Right lobe of liver (tissue), 6 donors: ENCODE data around the gene CEMIP2. TPM values are rescaled to one million over a fixed set of nuclear protein-coding genes. Genes with fewer than 3 reads are reported as not detected.

Experiments used
- ATAC-seq, 4 donors: fragments of 200-7000 bp; cut with Tn5 transposase; one replicate each; pipeline ENCODE4 v1.9.1; 2020; ENCODE audit warnings: mild to moderate bottlenecking in 4 of 4, moderate library complexity in 4 of 4
- DNase-seq, 3 donors: peaks; one replicate each; pipeline ENCODE4 v3.0.0-alpha.2; 2020
- H3K27ac ChIP-seq, 3 donors: fragments of 200-600 bp; one replicate each; pipeline ENCODE4 v1.8.0; 2022
- H3K27me3 ChIP-seq, 2 donors: fragments of 200-600 bp; one replicate each; pipeline ENCODE4 v1.8.0; 2022
- H3K36me3 ChIP-seq, 4 donors: fragments of 200-600 bp; sonication (generic) in 1 of 4; one replicate each; pipeline versions ENCODE4 v1.5.1 to v1.8.0; 2017 to 2022; ENCODE audit warnings: control low read depth in 1 of 4
- H3K4me1 ChIP-seq, 4 donors: fragments of 200-600 bp; sonication (generic) in 1 of 4; one replicate each; pipeline versions ENCODE4 v1.5.1 to v1.8.0; 2017 to 2022; ENCODE audit warnings: control low read depth in 1 of 4
- H3K4me3 ChIP-seq, 3 donors: fragments of 200-600 bp; one replicate each; pipeline ENCODE4 v1.8.0; 2022
- H3K9me3 ChIP-seq, 4 donors: fragments of 200-600 bp; sonication (generic) in 1 of 4; one replicate each; pipeline versions ENCODE4 v1.5.1 to v1.8.0; 2017 to 2022; ENCODE audit warnings: control low read depth in 1 of 4
- CTCF ChIP-seq, 4 donors: fragments of 200-600 bp in 3 of 4; fragments of 450-650 bp in 1 of 4; IDR thresholded peaks; one replicate each; pipeline versions ENCODE4 v1.5.1 to v1.8.0; 2016 to 2022; ENCODE audit warnings: antibody characterized with exemption in 4 of 4, mild to moderate bottlenecking in 2 of 4
- POLR2A ChIP-seq: fragments of 450-650 bp; IDR thresholded peaks from one replicate; pipeline ENCODE4 v1.6.1; 2017; ENCODE audit warnings: antibody characterized with exemption, mild to moderate bottlenecking
- WGBS: methylation state at CpG from one replicate; pipeline ENCODE4 v1.1.6; 2018; ENCODE audit warnings: low coverage, low lambda C conversion rate; ENCODE audit not compliant: insufficient coverage; ENCODE audit errors: missing lambda C conversion rate; 5-methylcytosine and 5-hydroxymethylcytosine counted together
- intact Hi-C, 2 donors: fragments of 100-400 bp; cut with DNase I; formaldehyde crosslinking; loops; one replicate each; pipeline versions ENCODE4 v1.11.2 to v1.14.1; 2022
- total RNA-seq, 6 experiments: library from RNA; depleted of rRNA in 2 of 6; stranded (reverse); fragments of >200 nt in 2 of 6; fragmentation: NEBNext Ultra II Directional in 3 of 6; extraction: Animal tissue kit (Norgen Biotek cat#: 25700) in 3 of 6; gene quantifications; one replicate each; pipeline versions ENCODE4 v1.1.0 to v1.2.4, GENCODE V29; 2016 to 2023
- donor health status: DM: no; HTN: yes; CAD: no.
- donor health status: DM: no; HTN: no; CAD: no.
- donor health status: DM: no; HTN: no; CAD: no.
- donor health status: DM: no; HTN: yes; CAD: no.
- donor health status: DM: no; HTN: yes; CAD: no.

The CEMIP2 gene
- total RNA-seq, 6 experiments from 2014 or later: 40.9 to 92.8 (median 56.5) TPM

GRCh38 chr9:71767163-71767775 is 1.0 kb downstream of the CEMIP2 start:
- WGBS: 9% methylated on average over 6 of the region's 7 CpGs
- no peak for ATAC-seq
- H3K4me3 ChIP-seq: peak overlapping the region; percentile 69 to 91 (median 89)
- no peaks in the 10 kb centered on the region for H3K27me3 ChIP-seq
- TF ChIP-seq POLR2A (peak; percentile 5), CTCF (IDR thresholded peaks at IDR 0.05) (no peak)
- no peak for DNase-seq
- intact Hi-C loops: loop anchor here in 1 of 2 donors (10.0 kb wide), 1 partner anchor 152 kb away; no protein-coding TSS in a partner anchor
- H3K36me3 ChIP-seq: no peaks in the 10 kb centered on the region
- H3K4me1 ChIP-seq: peaks cover 0 to 52% (median 17%) of the 10 kb centered on the region in 4 donors
- no peaks in the 10 kb centered on the region for H3K9me3 ChIP-seq
- peak overlapping the region; percentile 94 to 99 (median 98) for H3K27ac ChIP-seq

GRCh38 chr9:71766663-71767062 is 1.6 kb downstream of the CEMIP2 start:
- no peaks in the 10 kb centered on the region for H3K27me3 ChIP-seq
- no peaks in the 10 kb centered on the region for H3K9me3 ChIP-seq
- TF ChIP-seq POLR2A (peak; percentile 6), CTCF (IDR thresholded peaks at IDR 0.05) (no peak)
- H3K4me3 ChIP-seq: peak overlapping the region; percentile 69 to 91 (median 89)
- no peaks in the 10 kb centered on the region for H3K36me3 ChIP-seq
- no peak for DNase-seq
- peak overlapping the region; percentile 94 to 99 (median 98) for H3K27ac ChIP-seq
- ATAC-seq: peak in 1 of 4 donors; percentile 2
- H3K4me1 ChIP-seq: peaks cover 0 to 58% (median 20%) of the 10 kb centered on the region in 4 donors
- intact Hi-C loops: loop anchor here in 1 of 2 donors (10.0 kb wide), 1 partner anchor 152 kb away; no protein-coding TSS in a partner anchor
- 5% methylated on average over 4 of the region's 4 CpGs for WGBS

- Histone ChIP-seq H3K9me3 (no peaks in the 10 kb centered on the region), H3K4me1 (peaks cover 0 to 67% (median 24%) of the 10 kb centered on the region in 4 donors), H3K27ac (peak overlapping the region in 2 of 3 donors; percentile 31 to 94), H3K36me3 (no peaks in the 10 kb centered on the region), H3K27me3 (no peaks in the 10 kb centered on the region), H3K4me3 (peak overlapping the region in 2 of 3 donors; percentile 69 to 89)
- intact Hi-C loops: loop anchor here in 1 of 2 donors (10.0 kb wide), 1 partner anchor 151 kb away; no protein-coding TSS in a partner anchor
- WGBS: 19% methylated on average over 2 of the region's 2 CpGs
- ATAC-seq: no peak
- no peak for DNase-seq
- TF ChIP-seq CTCF (IDR thresholded peaks at IDR 0.05) (no peak), POLR2A (no peak)
Measured at GRCh38 chr9:71765693-71766092, 2.6 kb downstream of the CEMIP2 start.

- WGBS: 36% methylated on average over 1 of the region's 1 CpG
- H3K9me3 ChIP-seq: no peaks in the 10 kb centered on the region
- no peaks in the 10 kb centered on the region for H3K36me3 ChIP-seq
- TF ChIP-seq POLR2A (no peak), CTCF (IDR thresholded peaks at IDR 0.05) (no peak)
- intact Hi-C loops: loop anchor here in 1 of 2 donors (10.0 kb wide), 1 partner anchor 150 kb away; no protein-coding TSS in a partner anchor
- ATAC-seq (no peak), DNase-seq (no peak)
- peaks cover 0 to 74% (median 28%) of the 10 kb centered on the region in 4 donors for H3K4me1 ChIP-seq
- H3K27ac ChIP-seq: peak overlapping the region; percentile 13 to 41 (median 31)
- H3K4me3 ChIP-seq: peak overlapping the region in 2 of 3 donors; percentile 1 to 89
- H3K27me3 ChIP-seq: no peaks in the 10 kb centered on the region
Measured at GRCh38 chr9:71764891-71765290, 3.4 kb downstream of the CEMIP2 start.
